CD4-positive, alpha-beta T cell treated with Interleukin-15 for 4 hours (primary cell): ENCODE measurements around the gene NAPSA.

Experiments
- DNase-seq: peaks from one replicate; pipeline ENCODE4 v3.0.0-alpha.2; 2020; ENCODE audit warnings: low spot score

Gene NAPSA

DNA sequence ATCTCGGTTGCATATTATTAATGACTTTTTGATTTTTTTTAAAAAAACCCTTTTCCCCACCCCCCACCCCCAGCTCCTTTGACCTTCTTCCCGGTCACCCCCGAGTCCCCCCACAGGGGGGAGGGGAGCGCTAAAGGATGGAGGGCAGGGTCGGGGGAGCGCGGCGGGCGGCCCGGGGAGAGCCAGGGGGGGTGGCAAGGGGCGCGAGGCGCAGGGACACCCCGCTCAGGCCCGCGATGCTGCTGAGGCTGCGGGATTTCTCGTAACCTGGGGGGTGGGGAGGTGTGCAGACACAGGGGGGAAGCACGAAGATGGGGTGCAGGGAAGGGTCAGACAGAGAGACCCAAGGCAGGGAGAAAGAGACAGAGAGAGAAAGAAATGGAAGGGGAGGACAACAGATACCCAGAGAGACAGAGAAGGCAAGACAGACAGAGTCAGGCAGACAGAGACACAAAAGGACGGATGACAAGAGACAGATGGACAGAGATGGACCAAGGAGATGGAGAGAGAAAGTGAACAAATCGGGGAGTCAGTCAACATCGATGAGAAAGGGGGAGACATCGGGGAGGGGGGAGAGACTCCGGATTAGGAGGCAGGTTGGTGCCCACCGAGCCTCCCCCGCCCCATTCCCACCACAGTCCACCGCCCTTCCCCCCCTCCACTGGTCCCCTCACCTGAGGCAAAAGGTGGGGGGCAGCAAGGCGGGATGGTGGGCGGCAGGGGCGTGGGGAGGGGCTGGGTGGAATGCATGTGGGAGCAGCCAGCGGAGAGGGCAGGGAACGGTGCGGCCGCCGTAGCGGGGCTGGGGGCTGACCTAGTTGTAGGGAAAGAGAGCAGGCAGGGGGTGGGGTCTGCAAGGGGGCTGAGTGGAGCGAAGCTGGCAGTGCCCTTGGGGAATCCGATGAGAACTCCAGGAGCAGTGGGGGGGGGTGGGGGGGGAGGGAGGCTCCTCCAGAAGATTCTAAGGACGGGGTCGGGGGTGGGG lies 50.4 kb downstream of the NAPSA start:
- DNase-seq: no peak

DNA sequence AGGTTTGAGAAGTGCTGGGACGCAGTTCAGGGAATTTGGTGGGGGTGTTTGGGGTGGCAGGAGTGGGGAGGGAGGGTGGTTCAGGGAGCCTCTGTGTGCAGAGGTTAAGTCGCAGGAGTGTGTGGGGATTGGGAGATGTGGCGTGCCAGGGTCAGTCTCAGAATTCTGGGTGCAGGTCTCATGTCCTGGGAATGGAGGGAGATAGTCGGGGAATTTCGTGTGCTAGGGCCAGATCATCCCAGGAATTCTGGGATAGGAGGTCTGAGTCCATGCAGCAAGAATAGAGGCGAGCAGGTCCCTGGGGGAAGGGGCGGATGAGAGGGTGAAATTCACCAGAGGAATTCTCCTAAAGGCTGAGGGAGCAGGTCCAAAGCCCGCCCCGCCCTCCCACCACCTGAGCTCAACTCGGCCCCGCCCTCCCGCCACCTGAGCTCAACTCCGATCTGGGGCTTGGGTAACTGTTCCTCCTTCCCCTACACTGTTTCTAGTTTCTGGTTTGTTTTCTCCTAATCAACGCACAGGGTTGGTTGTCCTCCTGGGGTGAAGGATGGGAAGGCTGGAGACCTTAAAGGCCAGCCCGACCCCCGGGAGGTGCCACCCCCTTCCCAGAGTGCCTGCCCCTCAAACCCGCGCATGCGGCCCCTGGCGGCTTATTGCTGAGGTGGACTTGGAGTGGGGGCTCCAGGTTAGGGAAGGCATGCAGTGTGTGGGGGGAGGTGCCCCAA lies 51.5 kb downstream of the NAPSA start:
- DNase-seq: no peak

DNA sequence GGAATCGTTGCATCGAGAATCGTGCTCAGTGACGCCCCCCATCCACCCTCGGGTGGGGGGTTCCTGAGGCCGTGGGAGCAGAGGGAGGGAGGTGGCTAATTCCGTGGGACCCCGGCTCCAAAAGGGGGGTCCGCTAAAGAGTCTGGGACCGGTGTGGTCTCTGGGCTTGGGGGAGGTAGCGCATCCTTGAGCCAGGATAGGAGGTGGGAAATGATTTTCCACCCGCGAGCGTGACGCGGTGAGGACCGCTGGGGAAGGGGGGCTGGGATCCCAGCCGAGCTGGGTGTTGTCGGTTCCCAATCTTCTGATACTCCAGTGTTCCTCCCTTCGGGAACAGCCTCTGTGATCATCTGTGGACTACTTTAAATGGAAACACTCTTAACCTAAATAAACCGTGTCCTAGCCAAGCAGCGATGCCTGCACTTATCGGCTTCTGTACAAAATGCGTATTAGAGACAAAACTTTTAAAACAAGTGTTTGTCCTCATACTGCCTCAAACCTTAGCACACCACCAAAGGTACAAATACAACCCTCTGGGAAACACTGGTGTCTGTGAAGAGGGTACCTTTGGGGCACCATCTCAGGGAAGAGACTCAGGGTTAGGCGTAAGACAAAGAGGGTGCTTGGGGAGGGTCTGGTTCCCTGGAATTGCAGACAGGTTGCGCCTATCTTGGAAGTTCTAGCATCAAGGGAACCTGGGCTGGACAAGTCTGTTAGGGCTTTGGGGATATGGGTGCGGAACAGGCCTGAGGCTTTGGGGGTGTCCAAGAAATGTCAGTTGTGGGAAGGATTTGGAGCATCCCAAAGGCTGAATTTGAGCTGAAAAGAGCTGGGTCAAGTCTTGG lies 52.2 kb downstream of the NAPSA start:
- DNase-seq: no peak

DNA sequence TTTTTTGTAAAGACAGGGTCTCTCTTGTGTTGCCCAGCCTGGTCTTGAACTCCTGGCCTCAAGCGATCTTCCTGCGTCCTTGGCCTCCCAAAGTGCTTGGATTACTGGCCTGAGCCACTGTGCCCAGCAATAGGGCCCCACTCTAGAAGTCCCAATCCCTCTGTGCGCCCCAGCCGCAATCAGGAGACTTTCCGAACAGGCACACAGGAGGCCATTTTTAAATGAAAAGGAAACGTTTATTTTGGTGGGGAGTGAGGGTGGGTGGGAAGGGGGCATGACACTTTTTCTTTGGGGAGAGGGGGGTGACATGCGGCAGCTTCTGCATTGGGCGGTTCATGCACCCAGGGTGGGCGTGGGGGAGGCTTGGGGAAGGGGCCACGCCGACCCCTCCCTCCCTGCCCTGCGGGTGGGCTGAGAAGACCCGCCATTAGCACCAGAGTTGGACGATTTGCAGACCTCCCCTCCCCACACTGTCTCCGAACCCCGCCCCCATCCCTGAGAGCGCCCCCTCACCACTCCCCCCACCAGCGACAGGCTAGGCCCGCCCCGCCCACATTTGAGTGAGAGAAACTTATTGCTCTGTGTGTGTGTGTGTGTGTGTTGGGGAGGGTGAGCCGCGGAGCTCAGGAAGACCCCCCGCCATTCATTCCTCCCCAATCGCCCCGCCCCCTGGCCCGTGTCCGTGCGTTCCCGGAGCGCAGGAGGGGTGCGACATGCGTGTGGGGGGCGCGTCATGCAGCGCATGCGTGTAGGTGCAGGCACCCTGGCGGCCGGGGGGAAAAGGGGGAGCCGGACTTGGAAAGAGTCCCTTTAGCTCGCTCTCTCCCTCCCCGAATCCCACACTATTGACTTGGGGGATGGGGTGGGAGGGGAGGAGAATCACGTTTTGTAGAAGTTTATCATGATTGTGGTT lies 53.5 kb downstream of the NAPSA start:
- no peak for DNase-seq

DNA sequence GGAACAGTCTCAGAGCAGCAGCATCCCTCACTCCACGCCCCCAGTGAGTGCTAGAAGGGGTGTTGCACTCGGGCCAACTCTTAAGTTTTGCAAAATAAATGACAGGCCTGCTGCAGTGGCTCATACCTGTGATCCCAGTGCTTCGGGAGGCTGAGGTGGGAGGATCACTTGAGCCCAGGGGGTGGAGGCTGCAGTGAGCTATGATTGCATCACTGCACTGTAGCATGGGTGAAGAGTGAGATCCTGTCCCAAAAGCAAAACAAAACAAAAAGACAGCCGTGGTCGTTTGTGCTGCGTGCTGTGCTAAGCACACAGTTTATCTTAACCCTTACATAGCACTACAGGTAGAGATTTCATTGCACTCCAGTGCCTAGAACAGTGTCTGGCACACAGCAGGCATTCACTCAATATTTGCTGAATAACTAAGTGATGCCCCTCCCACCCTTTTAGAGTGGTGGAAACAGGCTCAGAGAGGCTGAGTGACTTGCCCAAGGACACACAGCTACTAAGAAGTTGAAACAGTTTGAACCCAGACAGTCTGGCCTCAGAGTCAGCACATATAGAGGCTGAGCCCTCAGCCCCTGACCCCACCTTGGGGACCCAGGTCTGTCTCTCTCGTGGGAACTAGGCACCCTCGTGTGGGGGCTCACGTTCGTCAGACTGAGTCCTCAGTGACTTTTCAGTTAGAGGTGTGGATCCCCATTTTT lies 54.5 kb downstream of the NAPSA start:
- DNase-seq: no peak

DNA sequence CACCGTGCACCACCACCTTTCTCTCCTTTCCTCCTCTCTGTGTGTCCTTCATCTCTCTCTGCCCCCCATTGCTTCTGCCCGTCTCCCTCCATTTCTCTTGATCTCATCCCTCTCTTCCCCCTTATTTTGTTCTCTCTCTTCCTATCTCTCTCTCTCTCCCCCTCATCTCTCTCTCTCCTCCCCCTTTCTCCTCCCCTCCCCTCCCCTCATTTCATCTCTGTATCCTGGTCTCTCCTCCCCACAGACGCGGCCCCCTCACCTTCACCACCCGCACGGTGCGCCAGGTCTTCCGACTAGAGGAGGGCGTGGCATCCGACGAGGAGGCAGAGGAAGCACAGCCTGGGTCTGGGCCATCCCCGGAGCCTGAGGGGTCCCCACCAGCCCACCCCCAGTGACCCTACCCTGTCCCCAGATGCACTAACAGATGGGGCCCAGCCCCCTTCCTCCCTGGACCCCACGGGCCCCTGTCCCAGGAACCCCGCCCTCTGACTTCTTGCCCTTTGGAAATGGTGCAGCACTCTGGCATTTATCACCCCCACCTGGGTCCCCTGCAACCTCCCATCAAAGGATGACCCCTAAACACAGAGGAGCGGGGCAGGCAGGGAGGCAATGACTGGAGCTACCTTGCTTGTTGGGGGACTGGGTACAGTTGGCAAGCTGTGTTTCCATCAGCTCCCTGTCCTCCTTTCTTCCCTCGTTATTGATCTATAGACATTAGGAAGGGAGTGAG lies 55.9 kb downstream of the NAPSA start:
- no peak for DNase-seq

DNA sequence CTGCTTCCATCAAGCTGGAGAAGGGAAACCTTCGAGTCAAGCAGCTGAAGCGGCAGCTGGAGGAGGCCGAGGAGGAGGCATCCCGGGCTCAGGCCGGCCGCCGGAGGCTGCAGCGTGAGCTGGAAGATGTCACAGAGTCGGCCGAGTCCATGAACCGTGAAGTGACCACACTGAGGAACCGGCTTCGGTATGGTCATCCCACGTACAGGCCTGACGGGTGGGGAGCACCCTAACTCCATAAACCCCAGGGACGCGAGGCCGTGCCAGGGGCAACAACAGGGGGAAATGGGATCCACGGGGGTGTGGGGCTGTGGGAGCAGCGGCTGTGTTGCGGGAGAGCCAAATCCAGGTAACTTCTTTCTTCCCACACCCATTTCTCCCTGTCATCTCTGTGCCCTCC lies 56.4 kb downstream of the NAPSA start:
- DNase-seq: no peak
